HG02798 (cell line): Measurements from ENCODE around the gene C5orf15.
A peak's percentile ranks its signal among the peaks of the same experiment; 100 is the strongest.
"Not testable (repeated sequence)": the region's sequence is repeated elsewhere in the genome, so short reads cannot be mapped to it uniquely, and the experiment has no call there.

Experiments
- ATAC-seq: cut with Tn5 transposase; IDR thresholded peaks from one replicate; pipeline ENCODE4 v1.9.1; 2021; ENCODE audit warnings: mild to moderate bottlenecking; ENCODE audit not compliant: unreplicated experiment, poor library complexity

Gene C5orf15

DNA sequence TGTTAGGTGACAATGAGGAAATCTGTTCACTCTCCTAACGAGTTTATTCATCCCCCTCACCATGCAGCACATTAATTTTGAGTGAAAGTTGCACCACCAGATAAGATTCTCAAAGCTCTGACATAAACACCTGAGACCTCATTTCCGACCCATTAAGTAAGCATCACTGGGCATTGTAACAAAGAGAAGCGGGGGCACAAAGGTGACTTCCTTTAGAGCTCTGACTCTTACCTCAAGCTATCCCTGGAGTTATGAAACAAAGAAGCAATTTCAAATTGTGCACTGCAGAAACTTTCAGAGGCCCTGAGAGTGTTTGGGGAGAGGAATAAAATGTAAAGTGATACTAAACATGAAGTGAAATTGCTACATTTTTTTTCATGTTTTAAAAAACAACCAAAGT lies 29.5 kb downstream of the C5orf15 start:
- peak; percentile 52 for ATAC-seq

DNA sequence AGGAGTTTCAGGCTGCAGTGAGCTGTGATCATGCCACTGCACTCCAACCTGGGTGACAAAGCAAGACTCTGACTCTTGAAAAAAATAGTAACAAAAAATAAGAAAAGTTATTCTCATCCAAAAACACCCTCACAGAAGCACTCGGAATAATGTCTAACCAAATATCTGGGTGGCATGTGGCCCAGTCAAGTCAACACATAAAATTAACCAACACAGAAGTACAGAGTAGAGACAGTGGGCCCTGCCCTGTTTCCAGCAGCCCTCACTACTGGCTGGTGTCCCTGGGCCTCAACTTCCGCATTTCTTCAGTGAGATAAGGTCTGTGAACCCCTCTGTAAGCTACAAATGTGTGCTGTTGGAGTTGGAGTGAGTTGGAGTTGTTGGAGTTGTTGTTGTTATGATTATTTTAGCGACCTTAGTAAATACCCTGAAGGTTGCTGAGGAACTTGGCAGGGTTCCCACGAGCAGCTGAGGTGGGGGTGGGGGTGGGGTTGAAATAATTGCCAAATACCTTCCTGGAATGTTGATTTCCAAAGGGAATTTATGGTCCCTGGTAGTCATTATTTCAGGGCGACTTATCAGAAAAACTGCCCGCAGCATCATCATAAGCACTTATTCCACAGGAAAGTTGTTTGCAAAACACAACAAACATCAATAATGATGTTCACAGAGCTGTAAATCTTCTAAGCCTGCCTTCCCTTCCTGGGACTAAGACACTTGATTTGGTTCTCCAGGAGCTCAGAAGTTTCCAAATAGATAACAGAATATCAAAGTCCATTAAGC lies 30.2 kb downstream of the C5orf15 start:
- ATAC-seq = no peak

- not testable (repeated sequence) for ATAC-seq
Observed at GRCh38 chr5:133937628-133938027, 30.8 kb downstream of the C5orf15 start.

GRCh38 chr5:133936651-133937015 lies 31.8 kb downstream of the C5orf15 start:
- ATAC-seq = no peak

- not testable (repeated sequence) for ATAC-seq
Observed at GRCh38 chr5:133935991-133936650, 32.3 kb downstream of the C5orf15 start.

GRCh38 chr5:133935667-133935940 lies 32.8 kb downstream of the C5orf15 start:
- no peak for ATAC-seq

- ATAC-seq = no peak
Observed at GRCh38 chr5:133934822-133935666, 33.4 kb downstream of the C5orf15 start.

GRCh38 chr5:133934311-133934710 lies 34.1 kb downstream of the C5orf15 start:
- ATAC-seq = no peak

DNA sequence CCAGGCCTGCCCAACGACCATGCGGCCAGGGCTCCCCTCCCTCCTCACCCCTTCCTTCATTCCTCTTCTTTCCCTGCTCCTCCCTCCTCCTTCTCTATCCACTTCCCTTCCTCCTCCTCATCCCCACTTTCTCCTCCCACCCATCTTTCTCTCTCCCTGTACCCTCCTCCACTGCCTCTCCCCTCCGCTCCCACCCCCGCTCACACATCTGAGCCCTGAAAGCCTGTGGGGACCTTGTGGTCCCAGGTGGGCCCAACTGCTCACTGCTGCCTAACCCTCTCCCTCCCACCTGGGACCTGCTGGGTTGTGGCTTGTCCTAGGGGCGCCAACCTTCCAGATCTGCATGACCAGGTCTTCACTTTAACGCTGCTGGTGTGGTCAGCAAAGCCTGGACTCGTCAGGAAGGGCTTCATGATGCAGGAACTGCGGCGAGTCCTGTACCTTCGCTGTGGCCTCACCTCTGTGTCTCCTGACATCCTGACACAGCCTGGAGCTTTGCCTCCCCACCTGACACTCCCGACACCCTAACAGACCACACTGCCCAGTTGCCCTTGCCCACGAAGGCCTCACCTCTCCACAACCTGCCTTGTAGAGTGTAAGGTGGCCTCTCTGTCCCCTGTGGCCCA lies 34.6 kb downstream of the C5orf15 start:
- no peak for ATAC-seq

DNA sequence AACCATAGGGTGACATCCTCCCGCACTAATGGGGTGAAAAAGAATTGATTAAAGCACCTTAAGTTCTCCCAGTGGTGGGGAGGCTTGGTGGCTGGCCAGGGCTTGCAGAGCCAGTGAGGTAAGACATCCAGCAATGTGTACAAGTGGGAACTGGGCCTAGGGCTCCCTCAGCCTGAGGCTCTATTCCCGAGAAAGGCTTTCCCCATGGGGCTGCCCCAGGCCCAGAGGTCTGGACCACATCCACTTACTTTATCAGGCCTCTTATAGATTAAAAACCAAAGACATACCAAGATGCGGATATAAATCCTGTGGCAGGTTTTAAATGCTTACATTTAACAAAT lies 35.3 kb downstream of the C5orf15 start:
- ATAC-seq = no peak

DNA sequence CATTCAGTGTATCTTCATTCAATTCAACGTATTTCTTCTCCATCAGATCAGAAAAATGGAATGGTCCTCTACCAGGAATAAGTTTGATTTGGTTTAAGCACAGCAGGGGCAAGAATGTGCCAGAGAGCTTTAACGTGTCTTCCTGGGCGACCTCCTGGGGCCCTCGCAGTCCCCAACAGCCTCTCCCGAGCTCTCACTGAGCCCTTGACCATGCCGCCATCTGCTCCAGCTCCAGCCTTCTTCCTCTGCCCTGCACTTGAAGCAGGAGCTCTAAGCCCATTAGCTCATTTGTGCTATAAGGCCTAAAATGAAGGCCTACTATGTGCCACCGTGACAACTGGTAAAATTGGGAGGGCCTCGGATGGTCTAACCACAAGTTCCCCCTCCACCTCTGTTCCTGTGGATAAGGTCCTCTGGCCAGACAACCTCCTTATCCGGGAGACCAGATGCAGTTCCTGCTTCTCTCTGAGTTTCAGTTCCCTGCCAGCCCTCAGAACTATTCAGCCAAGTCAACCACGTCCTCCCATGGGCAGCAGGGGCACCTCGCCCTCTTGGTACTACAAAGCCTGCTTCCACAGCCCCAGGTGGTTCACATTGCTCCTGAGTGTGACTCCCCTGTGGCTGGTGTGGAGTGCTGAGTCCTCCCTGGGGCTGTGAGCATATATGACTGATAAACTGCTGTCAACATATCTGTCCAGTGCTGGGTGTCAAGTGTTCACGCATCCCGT lies 35.8 kb downstream of the C5orf15 start:
- ATAC-seq = no peak

DNA sequence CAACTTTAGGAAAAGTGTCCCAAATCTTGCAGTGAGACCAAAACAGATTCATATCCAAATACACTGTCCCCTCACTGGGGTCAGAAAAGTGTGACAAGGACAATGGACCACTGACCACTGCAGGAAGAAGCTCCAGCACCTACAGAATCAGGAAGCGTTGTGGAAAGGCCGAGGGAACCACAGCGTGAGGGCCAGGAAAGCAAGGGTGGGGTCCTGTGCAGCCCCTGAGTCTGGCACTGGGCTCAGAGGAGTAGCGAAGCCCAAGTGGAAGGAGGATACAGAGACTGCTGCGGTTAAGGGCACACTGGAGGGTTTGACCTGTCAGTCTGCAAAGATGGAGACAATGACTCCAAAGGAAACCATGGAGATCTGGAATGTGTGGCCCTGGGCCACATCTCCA lies 36.9 kb downstream of the C5orf15 start:
- ATAC-seq = no peak

DNA sequence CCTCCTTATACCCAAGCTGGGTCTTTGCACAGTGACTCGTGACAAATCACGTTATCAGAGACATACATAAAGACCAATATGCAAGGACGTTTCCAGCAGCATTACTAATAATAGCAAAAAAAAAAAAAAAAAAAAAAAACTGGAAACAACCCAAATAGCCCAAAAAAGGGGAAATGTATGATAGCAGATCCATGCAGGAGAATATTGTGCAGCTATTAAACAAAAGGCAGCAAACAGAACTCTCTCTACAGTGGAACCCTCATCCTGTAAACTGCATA lies 37.7 kb downstream of the C5orf15 start:
- ATAC-seq = no peak

GRCh38 chr5:133930061-133930812 lies 38.2 kb downstream of the C5orf15 start:
- ATAC-seq = peak; percentile 64

GRCh38 chr5:133928587-133929393 lies 39.6 kb downstream of the C5orf15 start:
- ATAC-seq = no peak

DNA sequence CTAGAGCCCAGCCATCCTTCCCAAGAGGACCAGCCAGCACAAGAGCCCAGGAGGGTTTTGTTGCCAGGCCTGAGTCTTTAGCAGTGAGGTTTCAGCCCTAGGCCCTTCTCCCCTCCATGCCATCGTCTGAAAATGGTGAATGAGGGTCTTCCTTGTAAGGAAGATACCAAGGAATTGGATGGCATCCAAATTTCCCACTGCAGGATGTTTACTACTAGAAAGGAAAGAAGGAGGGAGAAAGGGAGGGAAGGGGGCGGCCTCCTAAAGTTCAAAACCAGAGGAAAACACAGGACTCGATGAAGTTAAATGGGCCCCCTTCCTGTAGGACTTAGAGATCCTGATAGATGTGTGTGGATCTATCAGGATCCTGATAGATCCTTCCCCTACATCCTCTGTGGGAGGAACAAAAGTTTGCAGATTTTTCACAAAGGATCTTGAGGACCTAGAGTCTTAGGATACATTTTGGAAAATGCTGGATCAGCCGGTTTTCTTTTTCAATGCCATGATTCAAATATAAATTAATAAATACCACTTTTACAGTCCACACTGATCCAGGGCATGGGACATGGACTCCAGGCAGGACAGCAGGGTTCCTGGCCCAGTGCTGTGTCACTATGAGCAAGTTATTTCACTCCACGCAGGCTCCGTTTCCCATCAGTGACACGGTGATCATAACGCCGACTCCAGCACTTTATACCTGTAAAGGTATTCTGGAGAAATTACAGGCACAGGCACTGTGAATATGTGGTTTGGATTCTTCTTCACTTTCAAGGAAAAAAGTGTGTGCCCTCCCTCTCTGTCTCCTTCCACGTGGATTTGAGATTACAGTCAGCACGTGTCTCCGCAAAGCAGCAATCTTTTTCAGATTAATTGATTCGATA lies 40.9 kb downstream of the C5orf15 start:
- ATAC-seq = no peak

DNA sequence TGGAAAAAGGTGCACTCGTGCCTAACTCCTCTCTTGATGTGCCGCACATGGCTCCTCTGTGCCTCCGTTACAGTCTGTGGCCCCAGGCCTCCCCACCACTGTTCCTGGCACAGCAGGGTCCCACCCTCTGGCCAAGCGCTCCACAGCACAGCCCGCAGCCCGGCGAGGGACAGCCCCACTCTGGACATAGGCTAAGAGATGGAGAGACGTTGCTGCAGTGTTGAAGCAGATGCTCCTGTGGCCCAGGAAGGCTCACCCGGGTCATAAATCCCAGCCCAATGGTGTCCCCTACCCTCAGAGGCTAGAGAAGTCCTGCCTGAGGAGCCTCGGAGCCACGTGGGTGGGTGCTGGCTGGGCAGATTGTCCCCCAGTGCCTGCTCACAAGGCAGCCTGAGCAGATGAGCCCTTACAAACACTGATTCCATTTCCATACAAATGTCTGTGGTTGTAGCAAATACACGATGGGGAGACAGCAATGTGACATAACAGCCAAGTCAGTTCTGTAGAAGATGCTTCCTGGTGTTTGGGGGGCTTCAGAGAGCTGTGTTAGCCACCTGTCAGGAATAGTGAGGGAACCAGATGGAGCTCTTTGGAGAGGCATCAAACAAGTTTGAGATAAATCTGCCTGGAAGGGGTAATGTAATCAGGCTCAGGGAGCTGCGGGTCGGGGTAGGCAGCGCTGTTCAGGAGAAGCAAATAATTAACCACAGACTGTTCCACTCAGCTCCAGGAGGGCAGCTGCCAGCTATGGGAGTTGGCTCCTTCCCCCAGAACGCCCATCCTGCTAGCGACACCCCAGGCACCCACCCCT lies 41.7 kb downstream of the C5orf15 start:
- ATAC-seq = no peak
